Measurements from ENCODE around the gene AP3B1. TPM values are rescaled to one million over a fixed set of nuclear protein-coding genes. Genes with fewer than 3 reads are reported as not detected.

Gene AP3B1
- total and polyA plus RNA-seq, 2 of the 8 experiments (the other 6 are each of a cell fraction or from before 2014, with no cell fraction given), result 45.8 to 48.3 TPM

- Histone ChIP-seq H3K36me3 (ENCODE audit: control insufficient read depth in 2 of 4, insufficient read depth in 4 of 4, low read length in 3 of 4) (no peaks in the 10 kb centered on the region), H3K27me3 (replicated peaks in 1 of 4; ENCODE audit: control insufficient read depth in 3 of 4, extremely low read depth in 1 of 4, insufficient read depth in 3 of 4, low read length in 3 of 4) (peaks cover 35 to 69% (median 54%) of the 10 kb centered on the region in 4 experiments), H3K4ac (replicated peaks; ENCODE audit: insufficient read length, low read depth, low read length) (no peak overlapping the region), H3K23ac (ENCODE audit: insufficient read length) (no peak overlapping the region), H3K9ac (replicated peaks in 1 of 4; ENCODE audit: extremely low read depth in 1 of 4, low read depth in 3 of 4, low read length in 3 of 4) (no peak overlapping the region), H3K18ac (ENCODE audit: extremely low read depth, low read length) (no peak overlapping the region), H4K91ac (replicated peaks; ENCODE audit: insufficient read length, low read length) (no peak overlapping the region), H3K4me2 (ENCODE audit: insufficient read depth in 1 of 2, low read depth in 2 of 2, low read length in 2 of 2) (peak overlapping the region; percentile 62 to 64), H3K56ac (replicated peaks; ENCODE audit: insufficient read length, low read depth, low read length) (no peak overlapping the region), H2BK120ac (replicated peaks; ENCODE audit: low read depth, low read length) (no peak overlapping the region), H4K20me1 (replicated peaks in 1 of 2; ENCODE audit: control insufficient read depth in 1 of 2, insufficient read depth in 2 of 2, low read length in 2 of 2) (peaks cover 2 to 7% of the 10 kb centered on the region in 2 experiments), H4K5ac (ENCODE audit: insufficient read length, low read depth, low read length) (no peak overlapping the region), H3K4me3 (ENCODE audit: extremely low read depth in 1 of 4, insufficient read depth in 2 of 4, low read depth in 3 of 4, low read length in 4 of 4) (peak overlapping the region in 2 of 4 experiments; percentile 9 to 54; a peak in 4 of 8 replicates), H3K14ac (ENCODE audit: insufficient read length) (no peak overlapping the region), H3K79me2 (ENCODE audit: control insufficient read depth in 1 of 2, insufficient read depth in 2 of 2, low read length in 2 of 2) (no peaks in the 10 kb centered on the region), H2BK12ac (ENCODE audit: low read depth, low read length) (no peak overlapping the region), H3K4me1 (replicated peaks in 1 of 4; ENCODE audit: control insufficient read depth in 3 of 4, insufficient read depth in 4 of 4, low read length in 3 of 4) (peaks cover 4 to 12% (median 6%) of the 10 kb centered on the region in 4 experiments), H4K8ac (ENCODE audit: extremely low read depth, insufficient read depth, low read length) (no peak overlapping the region), H2BK5ac (ENCODE audit: low read depth, low read length) (no peak overlapping the region), H2AK5ac (ENCODE audit: low read depth, low read length) (no peak overlapping the region), H3K9me3 (ENCODE audit: insufficient read depth in 2 of 2, low read depth in 1 of 2, low read length in 1 of 2) (no peaks in the 10 kb centered on the region), H3K27ac (ENCODE audit: low read depth, low read length) (no peak overlapping the region), H3K23me2 (ENCODE audit: low read depth, low read length) (no peaks in the 10 kb centered on the region; the same call in none of the 2 replicates), H2BK15ac (ENCODE audit: low read length) (no peak overlapping the region), H3K79me1 (ENCODE audit: low read depth, low read length) (no peaks in the 10 kb centered on the region), H2AFZ (ENCODE audit: low read length) (no peak overlapping the region), H2BK20ac (ENCODE audit: low read length) (no peak overlapping the region)
- POLR2A ChIA-PET (ENCODE audit: partially characterized antibody), result interaction anchor here (1.2 kb wide), 1 partner anchor 122 kb away, joined by 3 read pairs; no protein-coding TSS in a partner anchor
- CTCF ChIA-PET (ENCODE audit: partially characterized antibody), result interaction anchor here (1.0 to 2.0 kb wide), 5 partner anchors 9 to 332 kb away, joined by 3 to 8 read pairs (median 3); no protein-coding TSS in a partner anchor
- 34% methylated on average over 16 of the region's 16 CpGs; no CpG with 5 or more reads in 1 of the 2 experiments for WGBS, 2 experiments (ENCODE audit: extremely low coverage in 1 of 2, insufficient coverage in 1 of 2, insufficient read length in 1 of 2, insufficient replicate concordance in 2 of 2, low coverage in 1 of 2, low lambda C conversion rate in 2 of 2, missing lambda C conversion rate in 1 of 2)
- TF ChIP-seq RNF2 (IDR thresholded peaks at IDR 0.05; ENCODE audit: borderline replicate concordance, low read depth, low read length, missing control alignments, poor library complexity, severe bottlenecking), result peak; percentile 73
- TF ChIP-seq FOSL1 (IDR thresholded peaks at IDR 0.05; ENCODE audit: insufficient read depth, low read depth, low read length), result no peak
- TF ChIP-seq NANOG (IDR thresholded peaks at IDR 0.05; ENCODE audit: insufficient read depth, low read depth, low read length, poor library complexity, severe bottlenecking), result no peak
- TF ChIP-seq MAFK (IDR thresholded peaks at IDR 0.05; ENCODE audit: low read depth, low read length), result no peak
- no peak for TF ChIP-seq NRF1 (IDR thresholded peaks at IDR 0.05; ENCODE audit: low read depth, low read length)
- FAIRE-seq (no peak), DNase-seq (ENCODE audit: low read depth in 1 of 2, low spot score in 2 of 2) (no peak)
Measured at GRCh38 chr5:77971776-77972468, 322.6 kb downstream of the AP3B1 start.

All from H1 (cell line).